ENCODE results near the gene LTF.
"Not testable (repeated sequence)": the region's sequence is repeated elsewhere in the genome, so short reads cannot be mapped to it uniquely, and the experiment has no call there.

The LTF gene

GRCh38 chr3:46431905-46432304, 32.8 kb downstream of the LTF start:
- H3K9me3 ChIP-seq (ENCODE audit: control insufficient read depth, insufficient read depth, low read depth, low read length); POLR2A ChIA-PET; H3K27ac ChIP-seq (ENCODE audit: extremely low read depth, low read depth, low read length); H3K36me3 ChIP-seq (ENCODE audit: control insufficient read depth in 2 of 2, insufficient read depth in 1 of 2, low read length in 2 of 2); H3K4me3 ChIP-seq (ENCODE audit: low read depth, low read length); CTCF ChIA-PET; H3K4me1 ChIP-seq (ENCODE audit: control insufficient read depth, insufficient read depth, low read length): not testable (repeated sequence)
- peak; percentile 52 for TF ChIP-seq SETDB1 (IDR thresholded peaks at IDR 0.05; ENCODE audit: insufficient read length, low read length)

- H3K4me3 ChIP-seq (ENCODE audit: low read depth, low read length); H3K36me3 ChIP-seq (ENCODE audit: control insufficient read depth in 2 of 2, insufficient read depth in 1 of 2, low read length in 2 of 2); H3K4me1 ChIP-seq (ENCODE audit: control insufficient read depth, insufficient read depth, low read length); CTCF ChIA-PET; H3K9me3 ChIP-seq (ENCODE audit: control insufficient read depth, insufficient read depth, low read depth, low read length); H3K27ac ChIP-seq (ENCODE audit: extremely low read depth, low read depth, low read length); POLR2A ChIA-PET: not testable (repeated sequence)
- TF ChIP-seq ZNF146 (tag by site-specific recombination; IDR thresholded peaks at IDR 0.05) (peak; percentile 59), ZNF280D (tag by site-specific recombination; IDR thresholded peaks at IDR 0.05) (0 out of 2 replicates have a peak, but pooled peaks have one; percentile 34)
These were observed 33.8 kb downstream of the LTF start for GRCh38 chr3:46430879-46431278.

- Histone ChIP-seq H3K27ac (ENCODE audit: extremely low read depth, low read depth, low read length) (no peak overlapping the region), H3K4me1 (ENCODE audit: control insufficient read depth, insufficient read depth, low read length) (no peaks in the 10 kb centered on the region), H3K36me3 (ENCODE audit: control insufficient read depth in 2 of 2, insufficient read depth in 1 of 2, low read length in 2 of 2) (no peaks in the 10 kb centered on the region), H3K4me3 (ENCODE audit: low read depth, low read length) (no peak overlapping the region), H3K9me3 (ENCODE audit: control insufficient read depth, insufficient read depth, low read depth, low read length) (no peaks in the 10 kb centered on the region)
- TF ChIP-seq ZNF184 (tag by site-specific recombination; IDR thresholded peaks at IDR 0.05) (no peak), SETDB1 (IDR thresholded peaks at IDR 0.05; ENCODE audit: insufficient read length, low read length) (no peak), ZNF433 (tag by site-specific recombination; IDR thresholded peaks at IDR 0.05; ENCODE audit: low read depth) (no peak), EGR2 (tag by site-specific recombination; IDR thresholded peaks at IDR 0.05; ENCODE audit: low read depth) (no peak), ZNF394 (tag by site-specific recombination; IDR thresholded peaks at IDR 0.05; ENCODE audit: borderline replicate concordance) (no peak), ZNF514 (tag by site-specific recombination; IDR thresholded peaks at IDR 0.05) (no peak), REPIN1 (tag by site-specific recombination; IDR thresholded peaks at IDR 0.05; ENCODE audit: low read depth) (no peak), ZNF19 (tag by site-specific recombination; IDR thresholded peaks at IDR 0.05; ENCODE audit: low read depth) (no peak), ZNF37A (tag by site-specific recombination; IDR thresholded peaks at IDR 0.05) (no peak), OSR2 (tag by site-specific recombination; IDR thresholded peaks at IDR 0.05) (no peak), ZNF600 (tag by site-specific recombination; IDR thresholded peaks at IDR 0.05) (no peak), ZNF701 (tag by site-specific recombination; IDR thresholded peaks at IDR 0.05) (no peak), ZNF48 (tag by site-specific recombination; IDR thresholded peaks at IDR 0.05) (no peak), ZNF544 (tag by site-specific recombination; IDR thresholded peaks at IDR 0.05) (no peak), OVOL3 (tag by site-specific recombination; IDR thresholded peaks at IDR 0.05) (no peak), ZNF341 (tag by site-specific recombination; IDR thresholded peaks at IDR 0.05; ENCODE audit: low read depth) (no peak), YY1 (tag by site-specific recombination; IDR thresholded peaks at IDR 0.05) (no peak), ZNF658 (tag by site-specific recombination; IDR thresholded peaks at IDR 0.05) (no peak), ZNF488 (tag by site-specific recombination; IDR thresholded peaks at IDR 0.05) (no peak)
- POLR2A ChIA-PET = no interaction called here
- CTCF ChIA-PET = interaction anchor here (0.6 to 1.5 kb wide), 2 partner anchors 59 to 837 kb away, joined by 3 to 5 read pairs; no protein-coding TSS in a partner anchor
These were observed 35.0 kb downstream of the LTF start for GRCh38 chr3:46429671-46430070.
